AG04450 (cell line): ENCODE results near the gene BTN3A1. TPM values are rescaled to one million over a fixed set of nuclear protein-coding genes. Genes with fewer than 3 reads are reported as not detected.
"Not testable (repeated sequence)": the region's sequence is repeated elsewhere in the genome, so short reads cannot be mapped to it uniquely, and the experiment has no call there.

ENCODE experiments used
- CTCF ChIA-PET: fragments of 300-600, 350-600 bp; formaldehyde crosslinking; extraction: SDS; loops from one replicate; lab custom pipeline; 2022; ENCODE audit warnings: antibody characterized with exemption, inconsistent platforms; lab: Charles Lee
- POLR2A ChIA-PET: fragments of 350-600 bp; formaldehyde crosslinking; extraction: SDS; loops from one replicate; lab custom pipeline; 2021; ENCODE audit warnings: antibody characterized with exemption, inconsistent platforms; lab: Yijun Ruan, JAX
- DNase-seq: peaks from one replicate; pipeline ENCODE4 v3.0.0-alpha.2; 2011; ENCODE audit warnings: low read depth, low spot score
- H3K27ac ChIP-seq: one replicate; pipeline ENCODE4 v1.5.1; 2012; ENCODE audit warnings: low read depth, low read length, control low read depth
- H3K27me3 ChIP-seq: one replicate; pipeline ENCODE4 v1.6.0; 2012; ENCODE audit warnings: low read length; ENCODE audit not compliant: control insufficient read depth, insufficient read depth
- H3K4me3 ChIP-seq: 2 replicates; pipeline ENCODE4 v1.5.1; 2011; ENCODE audit warnings: mild to moderate bottlenecking, low read depth, low read length, control low read depth
- H3K9me3 ChIP-seq: 2 replicates; pipeline ENCODE4 v1.5.1; 2012; ENCODE audit warnings: low read length; ENCODE audit not compliant: control insufficient read depth, insufficient read depth
- polyA plus RNA-seq: library from polyadenylated mRNA; depleted of rRNA; stranded (reverse); fragments of >200 nt; gene quantifications from 2 replicates; pipeline ENCODE4 v1.2.3, GENCODE V29; 2011
- TF ChIP-seq, protein P1 (sequence below): IDR thresholded peaks from 2 replicates; pipeline ENCODE4 v1.5.1; 2011; ENCODE audit warnings: low read depth, low read length, control low read depth, inconsistent platforms

Gene BTN3A1
- polyA plus RNA-seq, 1 experiment: 32.7 TPM

DNA sequence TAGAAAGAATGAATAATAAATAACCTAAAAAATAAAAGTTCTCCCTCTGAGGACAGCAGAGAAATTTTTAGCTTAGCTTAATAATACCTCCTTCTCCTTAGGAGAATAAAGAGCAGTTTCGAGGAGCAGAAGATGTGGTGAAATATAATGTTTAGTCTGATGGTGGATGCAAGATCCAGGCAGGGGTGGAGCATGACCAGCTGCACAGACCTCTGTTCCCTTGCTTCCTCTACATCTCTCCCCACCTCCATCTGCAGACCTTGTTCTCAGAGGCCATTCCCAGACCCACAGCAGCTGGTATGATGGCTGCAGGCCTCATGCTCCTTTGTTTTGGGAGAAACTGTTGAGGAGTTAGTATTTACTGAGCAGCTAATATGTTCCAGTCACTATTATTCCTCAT, 35.6 kb upstream of the BTN3A1 start:
- ChIA-PET POLR2A (no interaction called here), CTCF (interaction anchor here (1.1 kb wide), 1 partner anchor 25 kb away, joined by 4 read pairs; no protein-coding TSS in a partner anchor)
- no peak for DNase-seq
- TF ChIP-seq, protein P1, sequence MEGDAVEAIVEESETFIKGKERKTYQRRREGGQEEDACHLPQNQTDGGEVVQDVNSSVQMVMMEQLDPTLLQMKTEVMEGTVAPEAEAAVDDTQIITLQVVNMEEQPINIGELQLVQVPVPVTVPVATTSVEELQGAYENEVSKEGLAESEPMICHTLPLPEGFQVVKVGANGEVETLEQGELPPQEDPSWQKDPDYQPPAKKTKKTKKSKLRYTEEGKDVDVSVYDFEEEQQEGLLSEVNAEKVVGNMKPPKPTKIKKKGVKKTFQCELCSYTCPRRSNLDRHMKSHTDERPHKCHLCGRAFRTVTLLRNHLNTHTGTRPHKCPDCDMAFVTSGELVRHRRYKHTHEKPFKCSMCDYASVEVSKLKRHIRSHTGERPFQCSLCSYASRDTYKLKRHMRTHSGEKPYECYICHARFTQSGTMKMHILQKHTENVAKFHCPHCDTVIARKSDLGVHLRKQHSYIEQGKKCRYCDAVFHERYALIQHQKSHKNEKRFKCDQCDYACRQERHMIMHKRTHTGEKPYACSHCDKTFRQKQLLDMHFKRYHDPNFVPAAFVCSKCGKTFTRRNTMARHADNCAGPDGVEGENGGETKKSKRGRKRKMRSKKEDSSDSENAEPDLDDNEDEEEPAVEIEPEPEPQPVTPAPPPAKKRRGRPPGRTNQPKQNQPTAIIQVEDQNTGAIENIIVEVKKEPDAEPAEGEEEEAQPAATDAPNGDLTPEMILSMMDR: no peak
- Histone ChIP-seq H3K27me3 (no peaks in the 10 kb centered on the region), H3K4me3 (no peak overlapping the region; the same call in 1 of the 2 replicates), H3K9me3 (no peaks in the 10 kb centered on the region), H3K27ac (no peak overlapping the region)

DNA sequence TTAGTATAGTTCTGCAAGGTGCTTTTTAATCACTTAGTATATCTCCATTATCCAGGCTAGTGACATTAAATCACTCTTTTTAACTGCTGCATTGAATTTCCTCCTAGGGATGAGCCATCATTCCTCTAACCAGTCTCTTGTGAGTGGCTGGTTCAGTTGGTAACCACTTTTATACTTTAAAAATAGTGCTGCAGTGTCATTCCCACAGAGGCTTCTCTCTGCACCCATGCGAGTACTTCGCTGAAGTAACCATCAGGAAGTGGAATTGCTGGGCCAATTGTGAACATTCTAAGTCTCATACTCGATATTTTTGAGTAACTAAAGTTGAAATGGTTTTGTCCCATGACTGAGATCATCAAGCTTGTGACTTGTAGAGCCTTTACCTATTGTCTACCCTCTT, 35.0 kb upstream of the BTN3A1 start:
- no peaks in the 10 kb centered on the region for H3K9me3 ChIP-seq
- POLR2A ChIA-PET: no interaction called here
- TF ChIP-seq, protein P1: no peak
- CTCF ChIA-PET: interaction anchor here (1.1 kb wide), 1 partner anchor 26 kb away, joined by 4 read pairs; no protein-coding TSS in a partner anchor
- no peak for DNase-seq
- no peaks in the 10 kb centered on the region for H3K27me3 ChIP-seq
- H3K27ac ChIP-seq: no peak overlapping the region
- no peak overlapping the region for H3K4me3 ChIP-seq

DNA sequence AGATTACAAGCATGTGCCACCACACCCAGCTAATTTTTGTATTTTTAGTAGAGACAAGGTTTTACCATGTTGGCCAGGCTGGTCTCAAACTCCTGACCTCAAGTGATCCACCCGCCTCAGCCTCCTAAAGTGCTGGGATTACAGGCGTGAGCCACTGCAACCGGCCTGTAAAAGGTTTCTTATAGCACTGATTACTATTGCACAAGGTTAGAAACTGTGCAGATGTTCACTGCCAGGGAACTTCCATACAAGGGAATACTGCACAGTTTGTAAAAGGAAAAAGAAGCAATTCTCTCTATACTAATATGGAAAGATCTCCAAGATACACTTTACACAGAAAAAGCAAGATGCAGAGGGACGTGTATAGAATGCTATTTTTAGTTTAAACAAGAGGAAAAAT, 30.3 kb upstream of the BTN3A1 start:
- CTCF ChIA-PET, POLR2A ChIA-PET, H3K27ac ChIP-seq, H3K27me3 ChIP-seq, H3K9me3 ChIP-seq, H3K4me3 ChIP-seq, DNase-seq: not testable (repeated sequence)

DNA sequence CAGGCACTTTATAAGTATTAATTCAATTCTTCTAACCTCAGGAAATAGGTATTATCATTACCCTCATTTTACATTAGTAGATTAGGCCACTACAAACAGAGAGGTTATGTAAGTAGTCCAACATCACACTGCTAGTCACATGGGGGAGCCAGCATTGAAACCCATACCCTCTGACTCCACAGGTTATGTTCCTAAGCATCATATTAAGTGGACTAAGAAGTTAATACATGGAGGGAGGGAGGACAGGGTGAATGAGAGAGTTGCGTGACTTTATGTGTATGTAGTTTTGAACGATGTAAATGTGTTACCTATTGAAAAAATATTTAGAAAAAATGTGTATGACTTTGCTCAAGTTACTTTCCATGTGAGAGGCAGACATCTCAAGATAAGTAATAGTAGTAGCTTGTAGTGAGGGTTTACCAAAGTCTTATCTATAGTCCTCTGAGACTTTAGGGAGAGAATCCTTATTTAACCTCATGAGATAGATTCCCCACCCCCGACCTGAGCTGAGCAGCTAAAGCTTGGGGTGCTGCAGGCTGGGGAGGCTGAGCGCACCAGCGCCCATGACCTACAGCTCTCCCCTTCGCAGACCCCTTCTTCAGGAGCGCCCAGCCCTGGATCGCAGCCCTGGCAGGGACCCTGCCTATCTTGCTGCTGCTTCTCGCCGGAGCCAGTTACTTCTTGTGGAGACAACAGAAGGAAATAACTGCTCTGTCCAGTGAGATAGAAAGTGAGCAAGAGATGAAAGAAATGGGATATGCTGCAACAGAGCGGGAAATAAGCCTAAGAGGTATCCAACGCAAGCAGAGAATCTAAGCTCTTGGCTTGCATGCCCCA, 29.5 kb upstream of the BTN3A1 start:
- ChIA-PET POLR2A (no interaction called here), CTCF (interaction anchor here (0.7 kb wide), 1 partner anchor 160 kb away, joined by 3 read pairs; no protein-coding TSS in a partner anchor)
- DNase-seq: no peak
- Histone ChIP-seq H3K9me3 (no peaks in the 10 kb centered on the region), H3K27ac (no peak overlapping the region), H3K4me3 (no peak overlapping the region), H3K27me3 (no peaks in the 10 kb centered on the region)
- TF ChIP-seq, protein P1: no peak

DNA sequence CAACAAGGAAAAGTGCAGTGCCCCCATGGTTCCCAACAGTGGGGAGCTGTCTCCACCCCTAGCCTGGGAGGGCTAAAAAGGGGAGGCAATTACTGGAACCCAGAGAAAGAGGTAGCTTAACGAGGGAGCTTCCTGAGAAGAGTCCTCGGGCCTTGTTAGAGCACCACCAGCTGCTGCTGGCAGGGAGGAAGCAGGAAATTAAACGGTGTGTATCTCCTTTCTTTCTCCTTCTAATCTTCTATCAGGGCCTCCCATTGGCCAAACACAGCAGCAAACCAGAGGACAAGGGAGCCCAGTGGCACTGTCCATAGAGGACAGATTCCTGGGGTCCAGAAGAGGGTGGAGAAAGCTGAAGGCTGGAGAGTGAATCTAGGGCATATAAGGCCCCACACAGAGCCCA, 26.8 kb upstream of the BTN3A1 start:
- Histone ChIP-seq H3K27me3 (no peaks in the 10 kb centered on the region), H3K4me3 (no peak overlapping the region), H3K27ac (no peak overlapping the region), H3K9me3 (no peaks in the 10 kb centered on the region)
- DNase-seq: no peak
- ChIA-PET CTCF (interaction anchor here (0.6 kb wide), 1 partner anchor 8 kb away, joined by 3 read pairs; the partner anchor contains the start of gene BTN2A2), POLR2A (no interaction called here)
- TF ChIP-seq, protein P1: no peak
